ENCODE measurements around the gene GPD2.
A peak's percentile ranks its signal among the peaks of the same experiment; 100 is the strongest.

The GPD2 gene

GRCh38 chr2:156589381-156590079 lies 153.4 kb downstream of the GPD2 start:
- Histone ChIP-seq H3K9me3 (ENCODE audit: insufficient read depth, low read depth, low read length) (no peaks in the 10 kb centered on the region), H3K4me1 (ENCODE audit: insufficient read depth, low read length, poor library complexity, severe bottlenecking) (no peaks in the 10 kb centered on the region), H3K9ac (ENCODE audit: low read depth, low read length, poor library complexity, severe bottlenecking) (no peak overlapping the region), H3F3A (ENCODE audit: low read depth) (no peaks in the 10 kb centered on the region), H3K79me2 (ENCODE audit: insufficient read depth, low read length) (no peaks in the 10 kb centered on the region), H4K20me1 (ENCODE audit: insufficient read depth, low read length, poor library complexity, severe bottlenecking) (no peaks in the 10 kb centered on the region), H3K4me2 (ENCODE audit: low read depth, low read length, poor library complexity, severe bottlenecking) (no peak overlapping the region), H3K9me2 (replicated peaks; ENCODE audit: low read depth, low read length) (no peaks in the 10 kb centered on the region), H3K4me3 (ENCODE audit: low read length, poor library complexity, severe bottlenecking) (no peak overlapping the region), H3K36me3 (ENCODE audit: insufficient read depth, low read length) (no peaks in the 10 kb centered on the region), H2AFZ (ENCODE audit: low read length) (no peak overlapping the region), H3K27me3 (ENCODE audit: insufficient read depth, low read length, poor library complexity, severe bottlenecking) (no peaks in the 10 kb centered on the region)
- no peak for TF ChIP-seq EZH2phosphoT487 (IDR thresholded peaks at IDR 0.05; ENCODE audit: borderline replicate concordance)
- TF ChIP-seq, protein P1, sequence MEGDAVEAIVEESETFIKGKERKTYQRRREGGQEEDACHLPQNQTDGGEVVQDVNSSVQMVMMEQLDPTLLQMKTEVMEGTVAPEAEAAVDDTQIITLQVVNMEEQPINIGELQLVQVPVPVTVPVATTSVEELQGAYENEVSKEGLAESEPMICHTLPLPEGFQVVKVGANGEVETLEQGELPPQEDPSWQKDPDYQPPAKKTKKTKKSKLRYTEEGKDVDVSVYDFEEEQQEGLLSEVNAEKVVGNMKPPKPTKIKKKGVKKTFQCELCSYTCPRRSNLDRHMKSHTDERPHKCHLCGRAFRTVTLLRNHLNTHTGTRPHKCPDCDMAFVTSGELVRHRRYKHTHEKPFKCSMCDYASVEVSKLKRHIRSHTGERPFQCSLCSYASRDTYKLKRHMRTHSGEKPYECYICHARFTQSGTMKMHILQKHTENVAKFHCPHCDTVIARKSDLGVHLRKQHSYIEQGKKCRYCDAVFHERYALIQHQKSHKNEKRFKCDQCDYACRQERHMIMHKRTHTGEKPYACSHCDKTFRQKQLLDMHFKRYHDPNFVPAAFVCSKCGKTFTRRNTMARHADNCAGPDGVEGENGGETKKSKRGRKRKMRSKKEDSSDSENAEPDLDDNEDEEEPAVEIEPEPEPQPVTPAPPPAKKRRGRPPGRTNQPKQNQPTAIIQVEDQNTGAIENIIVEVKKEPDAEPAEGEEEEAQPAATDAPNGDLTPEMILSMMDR (conservative IDR thresholded peaks at IDR 0.05; ENCODE audit: low read length) = peak; percentile 70

GRCh38 chr2:156590085-156590739 lies 154.0 kb downstream of the GPD2 start:
- Histone ChIP-seq H3K4me1 (ENCODE audit: insufficient read depth, low read length, poor library complexity, severe bottlenecking) (no peaks in the 10 kb centered on the region), H3K4me2 (ENCODE audit: low read depth, low read length, poor library complexity, severe bottlenecking) (no peak overlapping the region), H3K9me2 (replicated peaks; ENCODE audit: low read depth, low read length) (no peaks in the 10 kb centered on the region), H3K36me3 (ENCODE audit: insufficient read depth, low read length) (no peaks in the 10 kb centered on the region), H4K20me1 (ENCODE audit: insufficient read depth, low read length, poor library complexity, severe bottlenecking) (no peaks in the 10 kb centered on the region), H2AFZ (ENCODE audit: low read length) (no peak overlapping the region), H3K9me3 (ENCODE audit: insufficient read depth, low read depth, low read length) (no peaks in the 10 kb centered on the region), H3K27me3 (ENCODE audit: insufficient read depth, low read length, poor library complexity, severe bottlenecking) (no peaks in the 10 kb centered on the region), H3K4me3 (ENCODE audit: low read length, poor library complexity, severe bottlenecking) (no peak overlapping the region), H3K9ac (ENCODE audit: low read depth, low read length, poor library complexity, severe bottlenecking) (no peak overlapping the region), H3F3A (ENCODE audit: low read depth) (no peaks in the 10 kb centered on the region), H3K79me2 (ENCODE audit: insufficient read depth, low read length) (no peaks in the 10 kb centered on the region)
- TF ChIP-seq EZH2phosphoT487 (IDR thresholded peaks at IDR 0.05; ENCODE audit: borderline replicate concordance) = no peak
- TF ChIP-seq, protein P1 (conservative IDR thresholded peaks at IDR 0.05; ENCODE audit: low read length) = no peak

DNA sequence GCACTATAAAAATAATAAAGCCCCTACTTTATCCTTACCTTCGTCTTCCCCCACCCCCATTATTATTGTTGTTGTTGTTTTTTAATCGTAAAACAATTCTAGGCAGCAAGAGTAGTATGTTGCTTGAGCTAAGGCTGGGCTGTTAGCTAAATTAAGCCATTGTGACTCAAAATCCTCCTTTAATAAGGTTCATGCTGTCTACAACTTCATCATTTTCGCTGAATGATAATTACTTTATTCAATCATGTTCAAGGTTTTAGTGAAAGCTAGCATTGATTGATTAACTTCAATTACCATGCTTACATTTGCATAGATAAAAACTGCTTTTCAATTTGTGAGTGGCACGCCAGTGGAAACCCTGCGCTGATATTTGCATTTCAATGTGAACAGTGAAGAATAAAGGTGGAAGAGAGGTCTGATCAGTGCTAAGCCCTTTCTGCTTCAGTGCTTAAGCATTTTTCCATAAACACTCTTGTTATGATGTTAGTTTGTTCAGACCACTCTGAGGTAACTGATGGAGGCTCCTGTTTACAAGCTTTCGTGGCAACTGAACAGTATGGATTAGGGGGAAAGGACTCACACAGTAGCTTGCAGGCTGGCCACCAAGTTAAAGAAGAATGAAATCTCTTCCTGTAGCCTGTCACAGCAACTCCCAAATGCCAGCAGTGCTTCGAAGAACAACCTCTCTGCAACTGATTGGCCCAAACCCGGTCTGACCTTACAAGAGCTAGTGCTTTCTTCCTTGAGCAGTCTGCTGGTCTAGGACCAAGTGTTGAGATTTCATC lies 156.8 kb downstream of the GPD2 start:
- Histone ChIP-seq H3K9me3 (ENCODE audit: insufficient read depth, low read depth, low read length) (no peaks in the 10 kb centered on the region), H2AFZ (ENCODE audit: low read length) (no peak overlapping the region), H4K20me1 (ENCODE audit: insufficient read depth, low read length, poor library complexity, severe bottlenecking) (no peaks in the 10 kb centered on the region), H3K4me3 (ENCODE audit: low read length, poor library complexity, severe bottlenecking) (no peak overlapping the region), H3F3A (ENCODE audit: low read depth) (no peaks in the 10 kb centered on the region), H3K4me1 (ENCODE audit: insufficient read depth, low read length, poor library complexity, severe bottlenecking) (no peaks in the 10 kb centered on the region), H3K9me2 (replicated peaks; ENCODE audit: low read depth, low read length) (no peaks in the 10 kb centered on the region), H3K9ac (ENCODE audit: low read depth, low read length, poor library complexity, severe bottlenecking) (no peak overlapping the region), H3K36me3 (ENCODE audit: insufficient read depth, low read length) (no peaks in the 10 kb centered on the region), H3K27me3 (ENCODE audit: insufficient read depth, low read length, poor library complexity, severe bottlenecking) (no peaks in the 10 kb centered on the region), H3K79me2 (ENCODE audit: insufficient read depth, low read length) (no peaks in the 10 kb centered on the region), H3K4me2 (ENCODE audit: low read depth, low read length, poor library complexity, severe bottlenecking) (no peak overlapping the region)
- TF ChIP-seq, protein P1 (conservative IDR thresholded peaks at IDR 0.05; ENCODE audit: low read length) = no peak
- no peak for TF ChIP-seq EZH2phosphoT487 (IDR thresholded peaks at IDR 0.05; ENCODE audit: borderline replicate concordance)
